ENCODE data around the gene ATOH7.
"Not testable (repeated sequence)": the region's sequence is repeated elsewhere in the genome, so short reads cannot be mapped to it uniquely, and the experiment has no call there.

ATOH7 gene

GRCh38 chr10:68251625-68252495 is 19.9 kb upstream of the ATOH7 start:
- no peak for TF ChIP-seq JUND (IDR thresholded peaks at IDR 0.05; ENCODE audit: low read depth)
- DNase-seq (ENCODE audit: low read depth in 1 of 2, low spot score in 1 of 2), result no peak
- in situ Hi-C loops (cut with HindIII; ENCODE audit: low pct_unique_long_range_greater_than_20kb, low sequenced_read_pairs), result no loop called here

- no peak for DNase-seq (ENCODE audit: low read depth in 1 of 2, low spot score in 1 of 2)
- in situ Hi-C loops (cut with HindIII; ENCODE audit: low pct_unique_long_range_greater_than_20kb, low sequenced_read_pairs), result no loop called here
- TF ChIP-seq JUND (IDR thresholded peaks at IDR 0.05; ENCODE audit: low read depth), result no peak
Measured at GRCh38 chr10:68251151-68251550, 19.2 kb upstream of the ATOH7 start.

GRCh38 chr10:68249297-68249696 is 17.4 kb upstream of the ATOH7 start:
- in situ Hi-C loops (cut with HindIII; ENCODE audit: low pct_unique_long_range_greater_than_20kb, low sequenced_read_pairs), result no loop called here
- TF ChIP-seq JUND (IDR thresholded peaks at IDR 0.05; ENCODE audit: low read depth), result no peak
- DNase-seq (ENCODE audit: low read depth in 1 of 2, low spot score in 1 of 2), result no peak

- no peak for DNase-seq (ENCODE audit: low read depth in 1 of 2, low spot score in 1 of 2)
- in situ Hi-C loops (cut with HindIII; ENCODE audit: low pct_unique_long_range_greater_than_20kb, low sequenced_read_pairs), result no loop called here
- TF ChIP-seq JUND (IDR thresholded peaks at IDR 0.05; ENCODE audit: low read depth), result no peak
Measured at GRCh38 chr10:68247931-68248330, 16.0 kb upstream of the ATOH7 start.

- DNase-seq (ENCODE audit: low read depth in 1 of 2, low spot score in 1 of 2); in situ Hi-C loops (cut with HindIII; ENCODE audit: low pct_unique_long_range_greater_than_20kb, low sequenced_read_pairs): not testable (repeated sequence)
Measured at GRCh38 chr10:68246397-68246796, 14.5 kb upstream of the ATOH7 start.

- DNase-seq (ENCODE audit: low read depth in 1 of 2, low spot score in 1 of 2), result no peak
- TF ChIP-seq JUND (IDR thresholded peaks at IDR 0.05; ENCODE audit: low read depth), result no peak
- in situ Hi-C loops (cut with HindIII; ENCODE audit: low pct_unique_long_range_greater_than_20kb, low sequenced_read_pairs), result no loop called here
Measured at GRCh38 chr10:68242051-68242450, 10.1 kb upstream of the ATOH7 start.

- in situ Hi-C loops (cut with HindIII; ENCODE audit: low pct_unique_long_range_greater_than_20kb, low sequenced_read_pairs), result no loop called here
- no peak for DNase-seq (ENCODE audit: low read depth in 1 of 2, low spot score in 1 of 2)
- TF ChIP-seq JUND (IDR thresholded peaks at IDR 0.05; ENCODE audit: low read depth), result no peak
Measured at GRCh38 chr10:68239596-68240150, 7.8 kb upstream of the ATOH7 start.

- no peak for TF ChIP-seq JUND (IDR thresholded peaks at IDR 0.05; ENCODE audit: low read depth)
- DNase-seq (ENCODE audit: low read depth in 1 of 2, low spot score in 1 of 2), result no peak
- in situ Hi-C loops (cut with HindIII; ENCODE audit: low pct_unique_long_range_greater_than_20kb, low sequenced_read_pairs), result no loop called here
Measured at GRCh38 chr10:68239069-68239468, 7.2 kb upstream of the ATOH7 start.

GRCh38 chr10:68238371-68238770 is 6.5 kb upstream of the ATOH7 start:
- no peak for TF ChIP-seq JUND (IDR thresholded peaks at IDR 0.05; ENCODE audit: low read depth)
- in situ Hi-C loops (cut with HindIII; ENCODE audit: low pct_unique_long_range_greater_than_20kb, low sequenced_read_pairs), result no loop called here

GRCh38 chr10:68237173-68237572 is 5.3 kb upstream of the ATOH7 start:
- DNase-seq (ENCODE audit: low read depth in 1 of 2, low spot score in 1 of 2), result no peak
- in situ Hi-C loops (cut with HindIII; ENCODE audit: low pct_unique_long_range_greater_than_20kb, low sequenced_read_pairs), result no loop called here
- no peak for TF ChIP-seq JUND (IDR thresholded peaks at IDR 0.05; ENCODE audit: low read depth)

More at GRCh38 chr10:68238371-68238770, 6.5 kb upstream of the ATOH7 start:
- DNase-seq (ENCODE audit: low read depth in 1 of 2, low spot score in 1 of 2), result no peak

GRCh38 chr10:68235581-68235980 is 3.7 kb upstream of the ATOH7 start:
- in situ Hi-C loops (cut with HindIII; ENCODE audit: low pct_unique_long_range_greater_than_20kb, low sequenced_read_pairs), result no loop called here
- DNase-seq (ENCODE audit: low read depth in 1 of 2, low spot score in 1 of 2), result no peak

GRCh38 chr10:68235111-68235510 is 3.2 kb upstream of the ATOH7 start:
- in situ Hi-C loops (cut with HindIII; ENCODE audit: low pct_unique_long_range_greater_than_20kb, low sequenced_read_pairs), result no loop called here
- no peak for TF ChIP-seq JUND (IDR thresholded peaks at IDR 0.05; ENCODE audit: low read depth)

More at GRCh38 chr10:68235581-68235980, 3.7 kb upstream of the ATOH7 start:
- TF ChIP-seq JUND (IDR thresholded peaks at IDR 0.05; ENCODE audit: low read depth), result no peak

GRCh38 chr10:68233046-68233445 is 1.1 kb upstream of the ATOH7 start:
- no peak for DNase-seq (ENCODE audit: low read depth in 1 of 2, low spot score in 1 of 2)
- no peak for TF ChIP-seq JUND (IDR thresholded peaks at IDR 0.05; ENCODE audit: low read depth)
- in situ Hi-C loops (cut with HindIII; ENCODE audit: low pct_unique_long_range_greater_than_20kb, low sequenced_read_pairs), result no loop called here

More at GRCh38 chr10:68235111-68235510, 3.2 kb upstream of the ATOH7 start:
- no peak for DNase-seq (ENCODE audit: low read depth in 1 of 2, low spot score in 1 of 2)
